Measurements from ENCODE around the gene GCA. TPM values are rescaled to one million over a fixed set of nuclear protein-coding genes. Genes with fewer than 3 reads are reported as not detected.

The GCA gene
- total RNA-seq, 1 donor from 2014 or later = 4.0 TPM

GRCh38 chr2:162330881-162331280 is 13.1 kb upstream of the GCA start:
- DNase-seq (ENCODE audit: low spot score) = no peak
- no peak for TF ChIP-seq CTCF (IDR thresholded peaks at IDR 0.05)
- no peaks in the 10 kb centered on the region for H3K9me3 Mint-ChIP-seq (ENCODE audit: low read depth)
- no peaks in the 10 kb centered on the region for H3K36me3 Mint-ChIP-seq (ENCODE audit: low read depth)
- H3K27me3 Mint-ChIP-seq (ENCODE audit: low read depth) = peaks cover 2% of the 10 kb centered on the region
- H3K4me1 Mint-ChIP-seq (ENCODE audit: low read depth) = no peaks in the 10 kb centered on the region
- no peak overlapping the region for H3K4me3 Mint-ChIP-seq (ENCODE audit: unreplicated experiment)
- no peak overlapping the region for H3K27ac Mint-ChIP-seq (ENCODE audit: unreplicated experiment)

DNA sequence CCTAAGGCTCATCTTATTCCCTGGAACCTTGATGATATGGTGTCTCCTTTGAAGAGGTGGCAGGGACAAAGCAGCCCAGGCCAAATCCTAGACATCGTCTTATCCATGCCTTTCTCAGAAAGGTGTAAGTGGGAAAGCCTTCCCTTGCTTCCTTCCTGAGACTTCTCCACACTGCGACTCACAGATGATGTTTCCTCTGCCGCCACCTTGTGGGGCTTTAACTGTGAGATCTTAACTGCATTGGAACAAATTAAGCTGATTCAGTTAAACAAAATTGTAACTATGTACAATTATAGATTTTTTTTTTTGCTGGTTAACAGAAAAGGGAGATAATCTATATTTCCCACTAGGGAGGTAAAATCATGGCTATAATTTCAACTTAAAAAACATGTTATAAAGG is 10.0 kb upstream of the GCA start:
- H3K27ac Mint-ChIP-seq (ENCODE audit: unreplicated experiment) = no peak overlapping the region
- no peaks in the 10 kb centered on the region for H3K4me1 Mint-ChIP-seq (ENCODE audit: low read depth)
- peaks cover 13% of the 10 kb centered on the region for H3K27me3 Mint-ChIP-seq (ENCODE audit: low read depth)
- peak; percentile 77 for TF ChIP-seq CTCF (IDR thresholded peaks at IDR 0.05)
- H3K9me3 Mint-ChIP-seq (ENCODE audit: low read depth) = no peaks in the 10 kb centered on the region
- no peaks in the 10 kb centered on the region for H3K36me3 Mint-ChIP-seq (ENCODE audit: low read depth)
- no peak for DNase-seq (ENCODE audit: low spot score)
- no peak overlapping the region for H3K4me3 Mint-ChIP-seq (ENCODE audit: unreplicated experiment)

GRCh38 chr2:162337868-162338267 is 6.1 kb upstream of the GCA start:
- H3K4me3 Mint-ChIP-seq (ENCODE audit: unreplicated experiment) = no peak overlapping the region
- no peak overlapping the region for H3K27ac Mint-ChIP-seq (ENCODE audit: unreplicated experiment)
- no peaks in the 10 kb centered on the region for H3K9me3 Mint-ChIP-seq (ENCODE audit: low read depth)
- H3K4me1 Mint-ChIP-seq (ENCODE audit: low read depth) = no peaks in the 10 kb centered on the region
- TF ChIP-seq CTCF (IDR thresholded peaks at IDR 0.05) = no peak
- H3K27me3 Mint-ChIP-seq (ENCODE audit: low read depth) = peaks cover 27% of the 10 kb centered on the region
- no peak for DNase-seq (ENCODE audit: low spot score)
- H3K36me3 Mint-ChIP-seq (ENCODE audit: low read depth) = no peaks in the 10 kb centered on the region

DNA sequence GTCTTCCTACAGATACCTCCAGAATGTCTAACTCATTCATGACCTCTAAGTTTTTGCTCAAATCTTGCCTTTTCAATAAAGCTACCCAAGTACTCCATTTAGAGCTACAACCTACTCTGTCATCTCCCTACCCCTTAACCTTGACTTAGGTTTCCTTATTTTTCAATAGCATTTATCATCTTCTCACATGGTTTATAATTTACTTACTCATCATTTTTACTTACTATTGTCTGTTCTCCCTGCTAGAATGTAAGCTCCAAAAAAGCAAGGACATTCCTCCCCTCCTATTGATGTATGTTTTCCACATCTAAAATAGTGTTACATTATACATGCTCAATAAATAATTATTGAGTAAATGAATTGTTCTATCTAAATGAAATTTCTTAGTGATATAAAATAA is 3.1 kb upstream of the GCA start:
- no peaks in the 10 kb centered on the region for H3K9me3 Mint-ChIP-seq (ENCODE audit: low read depth)
- no peak overlapping the region for H3K4me3 Mint-ChIP-seq (ENCODE audit: unreplicated experiment)
- no peaks in the 10 kb centered on the region for H3K36me3 Mint-ChIP-seq (ENCODE audit: low read depth)
- no peak overlapping the region for H3K27ac Mint-ChIP-seq (ENCODE audit: unreplicated experiment)
- no peak for DNase-seq (ENCODE audit: low spot score)
- no peak for TF ChIP-seq CTCF (IDR thresholded peaks at IDR 0.05)
- H3K27me3 Mint-ChIP-seq (ENCODE audit: low read depth) = peaks cover 29% of the 10 kb centered on the region
- H3K4me1 Mint-ChIP-seq (ENCODE audit: low read depth) = peaks cover 9% of the 10 kb centered on the region

DNA sequence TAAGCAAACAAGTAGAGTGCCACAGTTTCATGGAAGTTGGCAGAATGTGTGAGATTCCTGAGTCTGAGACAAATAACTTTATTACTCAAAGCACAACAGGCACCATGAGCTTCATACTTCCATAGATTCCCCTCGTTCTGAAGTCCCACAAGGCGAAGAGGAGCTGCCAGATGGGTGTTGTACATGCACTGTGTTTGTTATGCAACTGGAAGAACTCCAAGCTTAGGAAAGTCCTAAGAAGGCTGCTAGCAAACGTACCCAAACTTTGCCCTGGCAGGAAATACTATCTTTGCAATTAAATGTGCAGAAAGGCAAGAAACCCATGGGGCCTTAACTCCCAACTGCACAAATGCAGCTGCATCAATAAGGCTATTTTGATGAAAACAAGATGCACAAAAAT is 1.6 kb upstream of the GCA start:
- peaks cover 22% of the 10 kb centered on the region for H3K27me3 Mint-ChIP-seq (ENCODE audit: low read depth)
- TF ChIP-seq CTCF (IDR thresholded peaks at IDR 0.05) = no peak
- DNase-seq (ENCODE audit: low spot score) = no peak
- peaks cover 9% of the 10 kb centered on the region for H3K4me1 Mint-ChIP-seq (ENCODE audit: low read depth)
- no peak overlapping the region for H3K27ac Mint-ChIP-seq (ENCODE audit: unreplicated experiment)
- no peak overlapping the region for H3K4me3 Mint-ChIP-seq (ENCODE audit: unreplicated experiment)
- H3K9me3 Mint-ChIP-seq (ENCODE audit: low read depth) = no peaks in the 10 kb centered on the region
- H3K36me3 Mint-ChIP-seq (ENCODE audit: low read depth) = no peaks in the 10 kb centered on the region
